ENCODE measurements around the gene ANKRD17.

GRCh38 chr4:73156394-73156793 lies 102.2 kb downstream of the ANKRD17 start:
- no peak for TF ChIP-seq CTCF (IDR thresholded peaks at IDR 0.05; ENCODE audit: low read depth, low read length, poor library complexity, severe bottlenecking)
- TF ChIP-seq EZH2phosphoT487 (IDR thresholded peaks at IDR 0.05; ENCODE audit: borderline replicate concordance, low read length) = no peak

Data from DOHH2 (cell line).